IPS-11a (cell line): ENCODE measurements around the gene ALKBH4.
"Not testable (repeated sequence)": the region's sequence is repeated elsewhere in the genome, so short reads cannot be mapped to it uniquely, and the experiment has no call there.

ENCODE experiments used
- H3K4me3 ChIP-seq: one replicate; pipeline ENCODE4 v1.5.1; 2013; ENCODE audit warnings: low read depth, low read length, control low read depth

ALKBH4 gene

GRCh38 chr7:102478314-102479208 is 13.9 kb upstream of the ALKBH4 start, which contains the start of gene POLR2J:
TSS of gene POLR2J (minus strand) at chr7:102478922. CDS start at chr7:102478860, 62 bp downstream.
- peak within 1 kb of the TSS; percentile 17 for H3K4me3 ChIP-seq

GRCh38 chr7:102474736-102475435 is 10.2 kb upstream of the ALKBH4 start:
- not testable (repeated sequence) for H3K4me3 ChIP-seq

DNA sequence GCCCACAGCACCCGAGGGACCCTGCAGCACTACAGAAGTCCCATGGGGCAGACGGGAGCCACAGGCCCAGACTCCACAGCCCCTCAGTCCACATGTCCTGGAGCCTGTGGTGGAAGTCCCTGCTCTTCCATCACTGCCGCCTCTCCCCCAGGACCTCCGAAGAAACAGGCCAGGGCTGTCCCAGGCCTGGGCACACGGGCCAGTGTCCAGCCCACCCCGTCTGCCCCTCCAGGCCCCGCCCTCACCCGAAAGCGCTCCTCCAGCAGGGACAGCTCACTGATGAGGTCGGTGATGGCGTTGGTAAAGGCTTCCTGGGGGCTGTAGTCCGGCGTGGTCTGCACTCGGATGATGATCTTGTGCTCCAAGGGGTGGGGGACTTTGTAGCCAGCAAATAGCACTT is 9.5 kb upstream of the ALKBH4 start:
- H3K4me3 ChIP-seq, result not testable (repeated sequence)

DNA sequence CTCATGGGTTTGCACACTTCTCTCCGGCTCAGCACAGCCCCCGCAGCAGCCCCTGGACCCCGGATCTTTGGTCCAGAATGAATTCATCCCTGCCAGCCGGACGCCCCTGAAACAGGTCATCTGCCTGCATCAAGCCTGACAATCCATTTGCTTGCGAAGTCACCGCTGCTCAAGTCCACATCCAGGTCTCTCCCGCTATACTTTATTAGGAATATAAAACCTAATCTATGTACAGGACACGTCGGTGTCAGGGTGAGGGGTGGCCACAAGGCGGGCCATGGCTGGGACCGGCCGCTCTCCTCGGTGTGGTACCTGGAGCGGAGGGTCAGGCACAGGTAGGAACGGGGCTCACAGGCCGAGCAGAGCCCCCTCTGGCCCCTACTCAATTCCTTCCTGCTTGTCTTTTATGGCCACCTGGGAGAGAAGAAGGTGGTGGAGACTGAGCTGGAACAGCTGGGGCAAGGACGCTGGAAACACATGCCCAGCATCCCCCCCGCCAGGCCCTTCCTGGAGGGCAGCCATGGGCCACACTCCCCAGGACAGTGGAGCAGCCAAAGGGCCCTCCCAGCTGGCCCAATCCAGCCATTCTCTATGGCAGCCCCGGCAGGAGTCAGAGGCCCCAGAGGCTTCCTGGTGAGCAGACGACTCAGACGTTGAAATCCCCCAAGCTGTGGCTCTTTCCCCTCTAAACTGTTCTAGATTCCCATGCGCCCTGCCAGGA is 8.8 kb upstream of the ALKBH4 start:
- H3K4me3 ChIP-seq, result no peak overlapping the region

GRCh38 chr7:102472126-102473041 is 7.7 kb upstream of the ALKBH4 start:
- H3K4me3 ChIP-seq, result no peak overlapping the region

DNA sequence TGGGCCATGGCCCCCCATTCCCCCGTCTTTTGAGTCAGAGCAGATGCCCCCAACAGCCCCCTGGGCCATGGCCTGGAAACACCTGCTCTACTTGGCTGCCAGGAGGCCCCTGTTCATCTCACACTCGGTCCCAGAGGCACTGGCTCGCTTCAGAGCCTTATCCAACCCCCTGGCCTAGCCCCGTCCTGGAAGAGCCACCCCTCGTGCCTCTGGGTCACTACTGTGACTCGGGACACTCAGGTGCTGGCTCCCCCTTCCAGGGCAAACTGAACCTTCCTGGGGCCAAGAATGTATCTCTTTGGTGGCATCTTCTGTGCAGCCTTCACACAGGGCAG is 7.1 kb upstream of the ALKBH4 start:
- no peak overlapping the region for H3K4me3 ChIP-seq

DNA sequence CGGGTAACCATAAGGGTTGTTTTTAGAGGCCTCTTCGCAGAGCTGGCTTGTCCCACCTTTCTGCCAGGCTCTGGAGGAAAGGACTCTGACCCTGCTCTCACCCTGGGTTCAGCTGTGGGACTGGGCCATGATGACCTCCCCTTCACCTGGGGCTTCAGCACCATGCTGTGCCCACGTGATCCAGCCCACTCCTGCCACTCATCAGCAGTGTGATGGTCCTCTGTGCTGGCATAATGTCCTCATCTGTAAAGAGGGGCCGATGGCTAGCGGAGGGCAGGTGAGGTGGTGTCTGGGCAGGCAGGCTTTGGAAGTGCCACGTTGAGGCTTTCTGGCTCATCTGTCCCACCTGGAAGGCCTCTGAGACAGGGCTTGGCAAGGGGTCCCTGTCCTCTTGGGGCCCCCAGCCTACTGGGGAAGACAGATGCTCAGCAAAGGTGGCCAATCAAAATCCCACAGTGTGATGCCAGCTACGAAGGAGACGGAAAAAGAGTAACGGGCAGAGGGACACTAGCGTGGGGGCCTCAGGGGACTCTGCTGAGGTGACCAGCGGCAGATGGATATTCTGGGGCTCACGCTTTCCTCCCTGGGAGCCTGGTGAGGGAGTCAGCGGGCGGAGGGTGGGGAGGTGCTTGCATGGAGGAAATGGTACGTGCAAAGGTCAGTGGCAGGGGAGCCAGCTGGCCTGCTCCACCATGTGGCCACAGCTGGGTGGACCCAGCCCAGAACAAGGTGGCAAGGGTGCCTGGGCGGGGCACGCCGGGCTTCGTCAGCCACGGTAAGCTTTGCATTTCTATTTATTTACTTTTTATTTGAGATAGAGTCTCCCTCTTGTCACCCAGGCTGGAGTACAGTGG is 5.5 kb upstream of the ALKBH4 start:
- H3K4me3 ChIP-seq, result no peak overlapping the region

DNA sequence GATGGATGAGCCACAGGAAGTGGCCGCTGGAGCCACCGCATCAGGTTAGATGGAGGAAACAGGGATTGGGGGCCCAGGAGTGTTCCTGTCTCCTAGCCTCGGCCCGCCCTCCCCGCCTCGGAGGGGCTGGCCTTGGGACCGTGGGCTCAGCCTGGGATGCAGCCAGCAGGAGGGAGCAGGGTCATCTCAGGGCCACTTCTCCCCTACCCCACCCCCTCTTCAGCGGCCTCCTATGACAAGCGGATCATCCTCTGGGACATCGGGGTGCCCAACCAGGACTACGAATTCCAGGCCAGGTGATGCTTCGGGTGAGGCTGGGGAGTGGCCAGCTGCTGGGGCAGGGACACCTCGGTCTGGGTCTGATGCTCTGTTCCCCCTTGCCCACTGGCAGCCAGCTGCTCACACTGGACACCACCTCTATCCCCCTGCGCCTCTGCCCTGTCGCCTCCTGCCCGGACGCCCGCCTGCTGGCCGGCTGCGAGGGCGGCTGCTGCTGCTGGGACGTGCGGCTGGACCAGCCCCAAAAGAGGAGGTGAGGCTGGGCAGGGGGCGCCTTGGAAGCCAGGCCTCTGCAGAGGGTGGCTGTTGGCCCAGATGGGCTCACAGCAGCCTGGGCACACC is 4.8 kb upstream of the ALKBH4 start:
- no peak overlapping the region for H3K4me3 ChIP-seq

DNA sequence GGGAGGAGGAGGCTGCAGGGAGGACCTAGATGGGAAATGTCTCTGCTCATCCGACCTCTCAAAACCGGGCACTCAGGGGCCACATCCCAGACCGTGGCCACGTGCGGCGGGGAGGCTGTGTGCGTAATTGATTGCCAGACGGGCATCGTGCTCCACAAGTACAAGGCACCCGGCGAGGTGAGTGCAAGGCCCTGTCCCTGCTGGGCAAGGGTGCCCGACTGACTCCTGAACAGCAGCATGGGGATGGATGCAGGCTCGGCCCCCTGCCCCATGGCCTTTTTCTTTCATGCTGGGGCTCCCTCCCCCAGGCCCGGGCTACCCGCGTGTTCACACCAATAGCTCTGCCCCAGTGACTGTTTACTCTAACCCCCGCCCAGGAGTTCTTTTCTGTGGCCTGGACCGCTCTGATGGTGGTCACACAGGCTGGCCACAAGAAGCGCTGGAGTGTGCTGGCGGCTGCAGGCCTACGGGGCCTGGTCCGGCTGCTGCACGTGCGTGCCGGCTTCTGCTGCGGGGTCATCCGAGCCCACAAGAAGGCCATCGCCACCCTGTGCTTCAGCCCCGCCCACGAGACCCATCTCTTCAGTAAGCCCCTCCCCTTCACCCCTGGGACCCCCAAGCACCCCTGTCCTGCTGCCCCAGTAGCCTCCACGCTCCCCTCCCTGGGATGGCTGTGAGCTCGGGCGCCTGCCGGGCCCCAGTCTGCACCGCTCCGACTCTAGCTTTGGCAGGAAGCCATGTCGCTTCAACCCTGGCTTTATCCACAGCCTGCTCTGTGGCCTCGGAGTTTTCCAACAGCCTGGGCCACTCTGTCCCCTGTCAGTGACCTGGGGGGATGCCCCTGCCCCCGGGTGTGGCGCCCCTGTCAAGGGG is 4.1 kb upstream of the ALKBH4 start:
- H3K4me3 ChIP-seq, result no peak overlapping the region

DNA sequence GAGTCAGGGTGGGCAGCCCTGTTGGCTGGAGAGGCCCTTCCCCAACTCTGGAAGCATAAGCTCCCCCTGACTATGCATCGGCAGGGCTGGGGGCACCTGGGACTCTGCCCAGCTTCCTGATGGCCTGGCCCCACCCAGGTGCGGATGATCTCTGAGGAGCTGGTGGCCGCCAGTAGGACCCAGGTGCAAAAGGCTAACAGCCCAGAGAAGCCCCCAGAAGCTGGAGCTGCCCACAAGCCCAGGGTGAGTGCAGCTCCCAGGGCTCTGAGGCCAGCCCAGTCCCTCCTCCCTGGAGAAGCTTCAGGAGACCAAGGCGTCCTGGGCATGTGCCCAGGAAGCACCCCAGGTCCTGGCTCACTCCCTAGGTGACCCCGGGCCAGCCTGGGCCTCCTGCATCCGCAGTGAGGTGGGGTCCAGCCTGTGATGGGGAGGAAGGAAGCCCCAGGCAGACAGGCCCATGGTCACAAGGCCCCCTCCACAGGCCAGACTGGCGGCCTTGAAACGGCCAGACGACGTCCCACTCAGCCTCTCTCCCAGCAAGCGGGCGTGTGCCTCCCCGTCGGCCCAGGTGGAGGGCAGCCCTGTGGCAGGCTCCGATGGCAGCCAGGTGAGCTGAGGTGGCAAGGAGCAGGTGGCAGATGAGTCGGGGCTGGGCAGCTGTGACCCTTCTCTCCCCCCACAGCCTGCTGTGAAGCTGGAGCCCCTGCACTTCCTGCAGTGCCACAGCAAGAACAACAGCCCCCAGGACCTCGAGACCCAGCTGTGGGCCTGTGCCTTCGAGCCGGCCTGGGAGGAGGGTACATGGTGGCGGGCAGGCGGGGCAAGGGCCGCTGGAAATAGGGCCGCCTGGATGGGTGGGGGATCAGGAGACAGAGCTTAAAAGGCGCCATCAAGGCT is 3.2 kb upstream of the ALKBH4 start:
- no peak overlapping the region for H3K4me3 ChIP-seq

- H3K4me3 ChIP-seq, result no peak overlapping the region
Observed at GRCh38 chr7:102466097-102466496, 1.4 kb upstream of the ALKBH4 start.

DNA sequence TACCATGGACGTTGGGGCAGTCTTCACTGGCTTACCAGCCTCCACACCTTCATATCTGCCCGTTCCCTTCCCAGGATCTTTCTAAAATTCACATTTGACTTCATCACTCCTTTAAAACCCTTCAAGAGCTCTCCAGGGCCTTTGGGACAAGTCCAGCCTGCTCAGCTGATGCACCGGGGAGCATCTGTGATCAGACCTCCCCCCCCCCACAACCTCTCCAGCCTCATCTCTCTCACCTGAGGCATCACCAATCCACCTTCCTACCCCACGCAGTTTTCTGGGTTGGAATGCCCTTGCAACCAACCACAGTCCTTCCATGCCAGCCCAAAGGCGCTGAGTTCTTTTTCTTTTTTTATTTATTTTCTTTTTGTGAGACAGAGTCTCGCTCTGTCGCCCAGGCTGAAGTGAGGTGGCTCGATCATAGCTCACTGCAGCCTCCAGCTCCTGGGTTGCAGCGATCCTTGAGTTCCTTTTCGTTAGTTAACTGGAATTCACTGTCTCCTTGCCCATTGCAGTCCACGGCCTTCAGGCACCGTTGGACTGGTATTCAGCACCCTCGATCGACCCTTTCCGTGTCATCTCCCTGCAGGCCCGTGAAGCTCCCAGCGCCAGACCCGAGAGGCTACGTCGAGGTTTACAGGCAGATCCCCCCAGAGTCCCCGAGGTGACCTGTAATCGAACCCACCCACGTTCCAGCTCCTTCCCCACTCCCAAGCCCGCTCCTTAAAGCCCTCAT is 654 bp downstream of the ALKBH4 start:
- H3K4me3 ChIP-seq, result peak overlapping the region; percentile 96

DNA sequence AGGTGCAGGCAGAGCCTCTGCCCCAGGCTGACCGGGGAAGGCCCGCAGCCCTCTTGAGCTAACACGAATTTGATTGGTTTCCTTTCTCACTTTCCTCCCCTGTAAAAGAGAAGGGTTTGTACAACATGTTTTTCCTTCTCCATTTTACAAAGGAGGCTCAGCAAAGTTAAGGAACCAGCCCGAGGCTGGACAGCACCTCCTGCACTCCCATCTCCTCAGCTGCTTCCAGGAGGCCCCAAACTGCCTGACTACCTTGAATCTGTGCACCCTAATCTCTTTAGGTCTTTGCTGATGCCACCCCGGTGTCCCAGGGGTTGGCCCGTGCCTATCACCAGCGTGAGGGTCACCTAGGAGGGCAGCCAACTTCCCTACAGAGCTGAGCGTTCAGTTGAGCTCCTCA is 4.2 kb downstream of the ALKBH4 start:
- no peak overlapping the region for H3K4me3 ChIP-seq

- no peak overlapping the region for H3K4me3 ChIP-seq
Observed at GRCh38 chr7:102459221-102459844, 5.3 kb downstream of the ALKBH4 start.

- no peak overlapping the region for H3K4me3 ChIP-seq
Observed at GRCh38 chr7:102457352-102457924, 7.2 kb downstream of the ALKBH4 start.

DNA sequence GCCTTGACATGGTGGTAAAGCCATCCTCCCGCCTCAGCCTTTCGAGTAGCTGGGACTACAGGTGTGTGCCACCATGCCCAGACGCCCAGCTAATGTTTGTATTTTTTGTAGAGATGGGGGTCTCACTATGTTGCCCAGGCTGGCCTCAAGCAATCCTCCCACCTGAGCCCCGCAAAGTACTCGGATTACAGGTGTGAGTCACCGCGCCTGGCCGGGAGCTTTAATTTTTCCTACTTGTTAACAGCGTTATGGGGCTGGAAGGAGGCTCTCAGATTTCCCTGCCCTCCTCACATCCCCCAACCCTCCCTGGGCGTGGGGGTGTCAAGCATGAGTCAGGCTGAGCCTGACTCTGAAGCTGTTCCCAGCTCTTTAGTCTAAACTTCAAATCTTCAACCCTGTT is 8.3 kb downstream of the ALKBH4 start:
- H3K4me3 ChIP-seq, result no peak overlapping the region
